SK-N-SH (cell line): Measurements from ENCODE around the gene PCYT2.

Experiments
- CTCF ChIP-seq: fragments of 200-600 bp; sonication (generic); IDR thresholded peaks from 2 replicates; pipeline ENCODE4 v1.6.1; 2017; ENCODE audit warnings: antibody characterized with exemption, mild to moderate bottlenecking, moderate library complexity
- EP300 ChIP-seq, 2 experiments: IDR thresholded peaks; 2 replicates each; pipeline versions ENCODE4 v1.4.0 to v1.6.1; 2012; ENCODE audit warnings: borderline replicate concordance in 1 of 2, low read depth in 1 of 2, low read length in 1 of 2
- FOXJ3 ChIP-seq: sonication (generic); formaldehyde crosslinking; IDR thresholded peaks from 2 replicates; pipeline ENCODE4 v1.5.1; 2020; ENCODE audit warnings: mild to moderate bottlenecking, missing genetic modification reagents
- FOXM1 ChIP-seq: IDR thresholded peaks from 2 replicates; pipeline ENCODE4 v1.4.0; 2012; ENCODE audit warnings: low read depth, mild to moderate bottlenecking
- IRF3 ChIP-seq: fragments of 150-350 bp; IDR thresholded peaks from 2 replicates; pipeline ENCODE4 v1.6.1; 2016; ENCODE audit warnings: mild to moderate bottlenecking, low read depth, low read length
- MAX ChIP-seq: IDR thresholded peaks from 2 replicates; pipeline ENCODE4 v1.4.0; 2012; ENCODE audit warnings: low read depth
- RAD21 ChIP-seq: IDR thresholded peaks from 2 replicates; pipeline ENCODE4 v1.6.1; 2012; ENCODE audit warnings: mild to moderate bottlenecking, low read length
- RCOR1 ChIP-seq: fragments of 150-350 bp; IDR thresholded peaks from 2 replicates; pipeline ENCODE4 v1.6.1; 2017; ENCODE audit warnings: antibody characterized with exemption, low read length
- REST ChIP-seq: IDR thresholded peaks from 2 replicates; pipeline ENCODE4 v1.6.1; 2012; ENCODE audit warnings: mild to moderate bottlenecking, low read depth, low read length, moderate library complexity
- SIN3A ChIP-seq: IDR thresholded peaks from 2 replicates; pipeline ENCODE4 v1.6.1; 2012; ENCODE audit warnings: low read depth, mild to moderate bottlenecking, low read length, moderate library complexity, borderline replicate concordance
- TAF1 ChIP-seq: IDR thresholded peaks from 2 replicates; pipeline ENCODE4 v1.6.1; 2012; ENCODE audit warnings: low read depth, mild to moderate bottlenecking, low read length, moderate library complexity, borderline replicate concordance
- USF2 ChIP-seq: fragments of 150-350 bp; IDR thresholded peaks from 2 replicates; pipeline ENCODE4 v1.6.1; 2017; ENCODE audit warnings: antibody characterized with exemption, low read length, low read depth, borderline replicate concordance

- peak; percentile 35 for TF ChIP-seq RAD21
- TF ChIP-seq IRF3: no peak
- TF ChIP-seq SIN3A: peak; percentile 26; the same call in 1 of the 2 replicates
- TF ChIP-seq USF2: no peak
- TF ChIP-seq CTCF: peak; percentile 98
- TF ChIP-seq MAX: no peak; the same call in 1 of the 2 replicates
- TF ChIP-seq EP300 (IDR thresholded peaks at IDR 0.05; ENCODE audit: borderline replicate concordance in 1 of 2, low read depth in 1 of 2, low read length in 1 of 2): no peak
- no peak for TF ChIP-seq RCOR1
- no peak for TF ChIP-seq REST
- no peak for TF ChIP-seq FOXM1
- no peak for TF ChIP-seq TAF1
- no peak for TF ChIP-seq FOXJ3
Observed at GRCh38 chr17:81869221-81870130, 41.7 kb downstream of the PCYT2 start.
